ENCODE data around the gene KDM5C. TPM values are rescaled to one million over a fixed set of nuclear protein-coding genes. Genes with fewer than 3 reads are reported as not detected.

Gene KDM5C
- polyA plus RNA-seq, 1 donor from 2014 or later: 67.8 TPM

DNA sequence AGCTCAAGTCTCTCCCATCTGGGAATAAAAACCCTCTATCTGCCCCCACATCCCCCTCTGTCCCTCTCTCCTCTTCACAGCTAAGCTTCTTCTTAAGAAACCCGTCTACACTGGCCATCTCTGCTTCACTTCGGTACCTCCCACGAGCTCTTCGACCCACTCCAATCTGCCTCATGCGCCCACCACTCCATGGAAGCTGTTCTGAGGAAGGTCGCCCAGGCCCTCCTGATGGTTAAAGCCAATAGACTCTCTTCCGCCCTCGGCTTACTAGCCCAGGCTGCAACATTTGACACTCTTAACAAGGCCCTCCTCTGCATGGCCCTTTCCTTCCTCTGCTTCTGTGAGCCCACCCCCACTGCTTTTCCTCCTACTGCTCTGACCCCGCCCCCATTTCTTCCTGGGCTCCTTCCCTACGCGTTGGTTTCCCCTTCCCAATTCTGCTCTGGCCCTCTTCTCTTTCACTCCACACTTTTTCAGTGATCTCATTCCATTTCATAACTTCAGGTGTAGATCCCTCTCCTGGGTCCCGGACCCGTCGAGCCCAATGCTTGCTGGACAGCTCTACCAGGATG, 44.6 kb upstream of the KDM5C start:
- no peak overlapping the region for H3K27ac ChIP-seq (ENCODE audit: low read length)
- no peaks in the 10 kb centered on the region for H3K79me2 ChIP-seq (replicated peaks; ENCODE audit: insufficient read depth, low read length)
- H3F3A ChIP-seq (ENCODE audit: insufficient read depth, low read length, poor library complexity, severe bottlenecking): no peaks in the 10 kb centered on the region
- H3K36me3 ChIP-seq (ENCODE audit: insufficient read depth, low read length): no peaks in the 10 kb centered on the region
- H3K9ac ChIP-seq (ENCODE audit: low read length): no peak overlapping the region
- H3K9me3 ChIP-seq (ENCODE audit: low read length): no peaks in the 10 kb centered on the region
- no peak overlapping the region for H3K4me3 ChIP-seq (ENCODE audit: low read length)
- no peaks in the 10 kb centered on the region for H4K20me1 ChIP-seq (ENCODE audit: insufficient read depth)
- H3K9me2 ChIP-seq (ENCODE audit: insufficient read depth, low read length): no peaks in the 10 kb centered on the region
- no peak overlapping the region for H2AFZ ChIP-seq (ENCODE audit: low read depth, low read length)
- H3K4me2 ChIP-seq (ENCODE audit: low read length): no peak overlapping the region
- TF ChIP-seq MXI1 (conservative IDR thresholded peaks at IDR 0.05; ENCODE audit: poor library complexity, severe bottlenecking) (no peak), POLR2AphosphoS5 (IDR thresholded peaks at IDR 0.05) (no peak), TAF1 (IDR thresholded peaks at IDR 0.05; ENCODE audit: low read depth) (no peak), EP300 (conservative IDR thresholded peaks at IDR 0.05; ENCODE audit: poor library complexity, severe bottlenecking) (no peak), EZH2 (IDR thresholded peaks at IDR 0.05; ENCODE audit: borderline replicate concordance, insufficient read depth, low read length, poor library complexity, severe bottlenecking) (no peak), RAD21 (conservative IDR thresholded peaks at IDR 0.05) (no peak), SMC3 (conservative IDR thresholded peaks at IDR 0.05; ENCODE audit: poor library complexity) (no peak)
- TF ChIP-seq, protein P1, sequence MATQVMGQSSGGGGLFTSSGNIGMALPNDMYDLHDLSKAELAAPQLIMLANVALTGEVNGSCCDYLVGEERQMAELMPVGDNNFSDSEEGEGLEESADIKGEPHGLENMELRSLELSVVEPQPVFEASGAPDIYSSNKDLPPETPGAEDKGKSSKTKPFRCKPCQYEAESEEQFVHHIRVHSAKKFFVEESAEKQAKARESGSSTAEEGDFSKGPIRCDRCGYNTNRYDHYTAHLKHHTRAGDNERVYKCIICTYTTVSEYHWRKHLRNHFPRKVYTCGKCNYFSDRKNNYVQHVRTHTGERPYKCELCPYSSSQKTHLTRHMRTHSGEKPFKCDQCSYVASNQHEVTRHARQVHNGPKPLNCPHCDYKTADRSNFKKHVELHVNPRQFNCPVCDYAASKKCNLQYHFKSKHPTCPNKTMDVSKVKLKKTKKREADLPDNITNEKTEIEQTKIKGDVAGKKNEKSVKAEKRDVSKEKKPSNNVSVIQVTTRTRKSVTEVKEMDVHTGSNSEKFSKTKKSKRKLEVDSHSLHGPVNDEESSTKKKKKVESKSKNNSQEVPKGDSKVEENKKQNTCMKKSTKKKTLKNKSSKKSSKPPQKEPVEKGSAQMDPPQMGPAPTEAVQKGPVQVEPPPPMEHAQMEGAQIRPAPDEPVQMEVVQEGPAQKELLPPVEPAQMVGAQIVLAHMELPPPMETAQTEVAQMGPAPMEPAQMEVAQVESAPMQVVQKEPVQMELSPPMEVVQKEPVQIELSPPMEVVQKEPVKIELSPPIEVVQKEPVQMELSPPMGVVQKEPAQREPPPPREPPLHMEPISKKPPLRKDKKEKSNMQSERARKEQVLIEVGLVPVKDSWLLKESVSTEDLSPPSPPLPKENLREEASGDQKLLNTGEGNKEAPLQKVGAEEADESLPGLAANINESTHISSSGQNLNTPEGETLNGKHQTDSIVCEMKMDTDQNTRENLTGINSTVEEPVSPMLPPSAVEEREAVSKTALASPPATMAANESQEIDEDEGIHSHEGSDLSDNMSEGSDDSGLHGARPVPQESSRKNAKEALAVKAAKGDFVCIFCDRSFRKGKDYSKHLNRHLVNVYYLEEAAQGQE (IDR thresholded peaks at IDR 0.05; ENCODE audit: borderline replicate concordance): no peak
- TF ChIP-seq, protein P2, sequence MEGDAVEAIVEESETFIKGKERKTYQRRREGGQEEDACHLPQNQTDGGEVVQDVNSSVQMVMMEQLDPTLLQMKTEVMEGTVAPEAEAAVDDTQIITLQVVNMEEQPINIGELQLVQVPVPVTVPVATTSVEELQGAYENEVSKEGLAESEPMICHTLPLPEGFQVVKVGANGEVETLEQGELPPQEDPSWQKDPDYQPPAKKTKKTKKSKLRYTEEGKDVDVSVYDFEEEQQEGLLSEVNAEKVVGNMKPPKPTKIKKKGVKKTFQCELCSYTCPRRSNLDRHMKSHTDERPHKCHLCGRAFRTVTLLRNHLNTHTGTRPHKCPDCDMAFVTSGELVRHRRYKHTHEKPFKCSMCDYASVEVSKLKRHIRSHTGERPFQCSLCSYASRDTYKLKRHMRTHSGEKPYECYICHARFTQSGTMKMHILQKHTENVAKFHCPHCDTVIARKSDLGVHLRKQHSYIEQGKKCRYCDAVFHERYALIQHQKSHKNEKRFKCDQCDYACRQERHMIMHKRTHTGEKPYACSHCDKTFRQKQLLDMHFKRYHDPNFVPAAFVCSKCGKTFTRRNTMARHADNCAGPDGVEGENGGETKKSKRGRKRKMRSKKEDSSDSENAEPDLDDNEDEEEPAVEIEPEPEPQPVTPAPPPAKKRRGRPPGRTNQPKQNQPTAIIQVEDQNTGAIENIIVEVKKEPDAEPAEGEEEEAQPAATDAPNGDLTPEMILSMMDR (IDR thresholded peaks at IDR 0.05; ENCODE audit: poor library complexity, severe bottlenecking): no peak
- H3K27me3 ChIP-seq (ENCODE audit: insufficient read depth, low read depth, low read length): no peaks in the 10 kb centered on the region

DNA sequence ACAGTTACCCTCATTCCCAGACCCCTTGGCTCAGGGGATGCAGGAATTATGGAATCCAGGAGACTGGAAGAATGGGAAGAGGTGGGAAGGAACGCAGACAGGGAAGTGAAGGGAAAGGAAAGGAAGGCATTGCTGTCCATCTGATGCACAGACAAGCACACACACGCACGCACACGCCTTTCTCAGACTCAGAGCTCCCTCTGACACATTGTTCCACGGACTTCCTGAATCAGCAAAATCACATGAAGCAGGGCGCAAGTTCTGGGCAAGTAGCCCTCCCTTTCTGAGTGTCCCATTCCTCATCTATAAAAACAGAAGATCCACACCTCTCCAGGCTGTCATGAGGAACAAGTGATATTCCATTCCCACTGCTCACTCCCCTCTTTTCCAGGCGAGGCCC, 43.2 kb upstream of the KDM5C start:
- Histone ChIP-seq H3K36me3 (ENCODE audit: insufficient read depth, low read length) (no peaks in the 10 kb centered on the region), H2AFZ (ENCODE audit: low read depth, low read length) (no peak overlapping the region), H3F3A (ENCODE audit: insufficient read depth, low read length, poor library complexity, severe bottlenecking) (no peaks in the 10 kb centered on the region), H3K4me2 (ENCODE audit: low read length) (no peak overlapping the region), H4K20me1 (ENCODE audit: insufficient read depth) (no peaks in the 10 kb centered on the region), H3K9me2 (ENCODE audit: insufficient read depth, low read length) (no peaks in the 10 kb centered on the region), H3K9ac (ENCODE audit: low read length) (no peak overlapping the region), H3K4me3 (ENCODE audit: low read length) (no peak overlapping the region), H3K27me3 (ENCODE audit: insufficient read depth, low read depth, low read length) (no peaks in the 10 kb centered on the region), H3K79me2 (replicated peaks; ENCODE audit: insufficient read depth, low read length) (no peaks in the 10 kb centered on the region), H3K9me3 (ENCODE audit: low read length) (no peaks in the 10 kb centered on the region), H3K27ac (ENCODE audit: low read length) (no peak overlapping the region)
- no peak for TF ChIP-seq SMC3 (conservative IDR thresholded peaks at IDR 0.05; ENCODE audit: poor library complexity)
- TF ChIP-seq, protein P2 (IDR thresholded peaks at IDR 0.05; ENCODE audit: poor library complexity, severe bottlenecking): no peak

All from neural cell (in vitro differentiated cells).